ENCODE results near the gene IL17RB. TPM values are rescaled to one million over a fixed set of nuclear protein-coding genes. Genes with fewer than 3 reads are reported as not detected.

IL17RB gene
- total RNA-seq, 1 experiment from 2014 or later, result 9.8 TPM

GRCh38 chr3:53887446-53887845, 41.1 kb downstream of the IL17RB start:
- H4K5ac ChIP-seq (ENCODE audit: insufficient read length, low read depth, low read length), result no peak overlapping the region
- H2BK20ac ChIP-seq (ENCODE audit: low read depth, low read length, poor library complexity, severe bottlenecking), result no peak overlapping the region

More at GRCh38 chr3:53887446-53887845, 41.1 kb downstream of the IL17RB start:
- Mint-ChIP-seq H3K27ac (no peak overlapping the region), H3K4me3 (no peak overlapping the region), H3K27me3 (ENCODE audit: low read depth) (no peaks in the 10 kb centered on the region), H3K9me3 (no peaks in the 10 kb centered on the region), H3K36me3 (ENCODE audit: insufficient read depth in 1 of 3, low read depth in 3 of 3) (peaks cover 6 to 26% (median 26%) of the 10 kb centered on the region in 3 experiments; a peak in 5 of 7 replicates), H3K4me1 (peaks cover 18 to 19% of the 10 kb centered on the region in 2 experiments)
- Histone ChIP-seq H4K8ac (replicated peaks; ENCODE audit: insufficient read length, low read depth, low read length) (no peak overlapping the region), H2BK120ac (ENCODE audit: low read depth, low read length, poor library complexity, severe bottlenecking) (no peak overlapping the region), H3K23me2 (ENCODE audit: insufficient read length, low read depth, low read length, poor library complexity, severe bottlenecking) (peaks cover 12% of the 10 kb centered on the region), H3K4ac (ENCODE audit: low read depth, low read length) (no peak overlapping the region), H2AFZ (ENCODE audit: low read length) (no peak overlapping the region), H3K9me3 (ENCODE audit: control insufficient read depth, low read depth, low read length) (no peaks in the 10 kb centered on the region), H3K23ac (ENCODE audit: insufficient read length, low read depth, low read length) (no peak overlapping the region), H3K27me3 (ENCODE audit: insufficient read depth, low read length) (no peaks in the 10 kb centered on the region), H3K56ac (ENCODE audit: insufficient read length, low read depth, low read length) (no peak overlapping the region), H3K27ac (ENCODE audit: insufficient read length, low read depth, low read length) (no peak overlapping the region), H3K79me1 (ENCODE audit: insufficient read depth, low read depth, low read length, poor library complexity, severe bottlenecking) (peaks cover 5% of the 10 kb centered on the region), H4K20me1 (ENCODE audit: control insufficient read depth, insufficient read depth, insufficient read length) (no peaks in the 10 kb centered on the region), H2BK5ac (ENCODE audit: insufficient read length, low read length) (no peak overlapping the region), H3K4me2 (ENCODE audit: insufficient read depth, insufficient read length, low read length) (no peak overlapping the region), H3T11ph (ENCODE audit: low read length) (no peak overlapping the region), H3K9ac (ENCODE audit: extremely low read depth, insufficient read length, low read length) (no peak overlapping the region), H3K4me1 (ENCODE audit: insufficient read depth, low read length) (peaks cover 2% of the 10 kb centered on the region; the same call in 1 of the 2 replicates), H3K14ac (ENCODE audit: insufficient read depth, low read length) (no peak overlapping the region), H3K18ac (ENCODE audit: insufficient read length, low read depth, low read length) (no peak overlapping the region), H4K91ac (ENCODE audit: insufficient read length, low read depth, low read length) (no peak overlapping the region), H3K79me2 (ENCODE audit: insufficient read depth, low read length) (peaks cover 8% of the 10 kb centered on the region; the same call in 1 of the 2 replicates), H2AK5ac (ENCODE audit: insufficient read length, low read length) (no peak overlapping the region), H2BK15ac (ENCODE audit: low read depth, low read length) (no peak overlapping the region), H2BK12ac (ENCODE audit: insufficient read length, low read depth, low read length) (no peak overlapping the region)
- TF ChIP-seq CTCF (conservative IDR thresholded peaks at IDR 0.05), result no peak
- DNase-seq, result no peak

Data from H9 (cell line).